Nephron (organoid): ENCODE data around the gene EEF1G.

Experiments
- H3K27ac Mint-ChIP-seq, 3 experiments: 2 replicates each; pipeline ENCODE4 v1.8.0; 2020; ENCODE audit warnings: mixed read lengths in 3 of 3, mild to moderate bottlenecking in 2 of 3, moderate library complexity in 1 of 3
- H3K27me3 Mint-ChIP-seq: 2 replicates; pipeline ENCODE4 v1.8.0; 2021; ENCODE audit warnings: low read depth, mild to moderate bottlenecking, moderate library complexity, mixed read lengths
- H3K36me3 Mint-ChIP-seq: 2 replicates; pipeline ENCODE4 v1.8.0; 2020; ENCODE audit warnings: low read depth, mixed read lengths
- H3K4me1 Mint-ChIP-seq: 2 replicates; pipeline ENCODE4 v1.8.0; 2020; ENCODE audit warnings: mixed read lengths
- H3K4me3 Mint-ChIP-seq, 3 experiments: 2 replicates each; pipeline ENCODE4 v1.8.0; 2020; ENCODE audit warnings: mild to moderate bottlenecking in 3 of 3, mixed read lengths in 3 of 3, moderate library complexity in 2 of 3
- H3K9me3 Mint-ChIP-seq: 2 replicates; pipeline ENCODE4 v1.8.0; 2020; ENCODE audit warnings: mixed read lengths
- CTCF ChIP-seq, 3 experiments: fragments of 200-600 bp; sonication (generic); IDR thresholded peaks; one replicate each; pipeline ENCODE4 v1.5.0; 2021; ENCODE audit warnings: antibody characterized with exemption in 3 of 3; ENCODE audit not compliant: unreplicated experiment in 3 of 3

Gene EEF1G

GRCh38 chr11:62577046-62577714, 3.5 kb upstream of the EEF1G start:
- TF ChIP-seq CTCF (IDR thresholded peaks at IDR 0.05; ENCODE audit: unreplicated experiment in 3 of 3), result no peak
- Mint-ChIP-seq H3K36me3 (peaks cover 39% of the 10 kb centered on the region), H3K4me1 (peaks cover 41% of the 10 kb centered on the region), H3K27ac (peak overlapping the region; percentile 47 to 97 (median 52)), H3K27me3 (no peaks in the 10 kb centered on the region), H3K4me3 (peak overlapping the region; percentile 53 to 97 (median 83)), H3K9me3 (no peaks in the 10 kb centered on the region)

- peak overlapping the region; percentile 97 to 99 (median 97) for H3K27ac Mint-ChIP-seq
- TF ChIP-seq CTCF (IDR thresholded peaks at IDR 0.05; ENCODE audit: unreplicated experiment in 3 of 3), result no peak
- H3K27me3 Mint-ChIP-seq, result no peaks in the 10 kb centered on the region
- H3K36me3 Mint-ChIP-seq, result peaks cover 45% of the 10 kb centered on the region
- H3K4me3 Mint-ChIP-seq, result peak overlapping the region; percentile 97 to 100 (median 97)
- H3K4me1 Mint-ChIP-seq, result peaks cover 54% of the 10 kb centered on the region
- no peaks in the 10 kb centered on the region for H3K9me3 Mint-ChIP-seq
Observed at GRCh38 chr11:62575837-62576236, 2.1 kb upstream of the EEF1G start.

- H3K27me3 Mint-ChIP-seq, result no peaks in the 10 kb centered on the region
- no peaks in the 10 kb centered on the region for H3K9me3 Mint-ChIP-seq
- H3K36me3 Mint-ChIP-seq, result peaks cover 49% of the 10 kb centered on the region
- H3K4me3 Mint-ChIP-seq, result peak overlapping the region; percentile 97 to 100 (median 97)
- peaks cover 56% of the 10 kb centered on the region for H3K4me1 Mint-ChIP-seq
- H3K27ac Mint-ChIP-seq, result peak overlapping the region; percentile 97 to 99 (median 97)
- TF ChIP-seq CTCF (IDR thresholded peaks at IDR 0.05; ENCODE audit: unreplicated experiment in 3 of 3), result no peak
Observed at GRCh38 chr11:62575156-62575555, 1.5 kb upstream of the EEF1G start.

- peaks cover 56% of the 10 kb centered on the region for H3K4me1 Mint-ChIP-seq
- peak overlapping the region; percentile 97 to 100 (median 97) for H3K4me3 Mint-ChIP-seq
- no peaks in the 10 kb centered on the region for H3K27me3 Mint-ChIP-seq
- peaks cover 54% of the 10 kb centered on the region for H3K36me3 Mint-ChIP-seq
- H3K27ac Mint-ChIP-seq, result peak overlapping the region; percentile 97 to 99 (median 97)
- no peaks in the 10 kb centered on the region for H3K9me3 Mint-ChIP-seq
- TF ChIP-seq CTCF (IDR thresholded peaks at IDR 0.05; ENCODE audit: unreplicated experiment in 3 of 3), result no peak
Observed at GRCh38 chr11:62574363-62575071, 826 bp upstream of the EEF1G start.

- Mint-ChIP-seq H3K4me3 (peak overlapping the region; percentile 97 to 100 (median 97)), H3K27me3 (no peaks in the 10 kb centered on the region), H3K36me3 (peaks cover 64% of the 10 kb centered on the region), H3K4me1 (peaks cover 56% of the 10 kb centered on the region), H3K27ac (peak overlapping the region; percentile 97 to 99 (median 97)), H3K9me3 (no peaks in the 10 kb centered on the region)
- no peak for TF ChIP-seq CTCF (IDR thresholded peaks at IDR 0.05; ENCODE audit: unreplicated experiment in 3 of 3)
Observed at GRCh38 chr11:62573006-62573591, 592 bp downstream of the EEF1G start.
